Activated CD4-positive, CD25-positive, alpha-beta regulatory T cell (primary cell): Measurements from ENCODE around the gene RAB29.
A peak's percentile ranks its signal among the peaks of the same experiment; 100 is the strongest.

Experiments
- DNase-seq, 4 experiments: peaks; one replicate each; lab custom pipeline; 2025; lab: John Stamatoyannopoulos, UW

RAB29 gene

DNA sequence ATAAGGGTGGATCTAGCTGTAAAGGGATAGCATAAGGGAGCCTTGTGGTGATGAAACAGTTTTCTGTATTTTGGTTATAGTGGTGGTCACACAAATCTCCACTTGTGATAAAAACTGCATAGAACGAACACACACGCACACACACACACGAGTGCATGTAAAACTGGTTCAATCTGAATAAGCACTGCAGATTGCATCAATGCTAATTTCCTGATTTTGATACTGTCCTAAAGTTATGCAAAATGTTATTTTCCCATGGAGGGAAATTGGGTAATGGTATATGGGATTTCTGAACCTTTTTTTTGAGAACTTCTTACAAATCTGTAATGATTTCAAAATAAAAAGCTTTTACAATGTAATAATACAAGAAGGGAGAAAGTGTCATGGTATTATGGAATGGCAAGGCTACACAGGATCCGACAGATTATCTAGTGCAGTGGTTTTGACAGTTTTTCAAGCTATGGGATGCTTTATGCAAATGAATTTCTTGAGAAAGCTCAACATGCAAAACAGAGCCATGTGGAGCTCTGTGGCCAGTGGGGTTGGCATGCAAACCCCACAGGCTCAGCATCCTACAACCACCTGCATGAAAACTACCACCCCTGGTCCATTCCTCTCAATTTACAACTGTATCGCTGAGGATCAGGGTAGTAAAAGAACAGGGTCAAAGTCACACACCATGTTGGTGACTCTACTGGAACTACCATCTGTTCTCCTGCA is 18.9 kb upstream of the RAB29 start:
- DNase-seq: no peak

- DNase-seq: no peak
Observed at GRCh38 chr1:205792961-205793673, 17.8 kb upstream of the RAB29 start.

DNA sequence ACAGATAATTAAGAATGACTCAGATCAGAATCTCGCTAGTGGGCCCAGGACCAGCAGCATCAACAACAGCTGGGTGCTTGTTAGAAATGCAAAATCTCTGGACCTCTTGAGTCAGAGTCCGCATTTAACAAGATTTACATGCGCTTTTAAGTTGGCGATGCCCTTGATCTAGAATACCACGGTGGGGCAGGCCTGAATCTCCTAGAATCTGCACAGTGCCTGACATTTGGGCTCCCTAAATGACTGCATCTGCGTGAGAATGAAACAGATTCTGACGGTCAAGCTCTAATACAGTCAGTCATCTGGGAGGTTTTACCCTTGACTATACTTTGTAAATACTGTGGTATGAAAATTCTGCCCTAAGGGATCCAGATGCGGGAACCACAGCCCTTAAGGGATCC is 17.2 kb upstream of the RAB29 start:
- DNase-seq: no peak

DNA sequence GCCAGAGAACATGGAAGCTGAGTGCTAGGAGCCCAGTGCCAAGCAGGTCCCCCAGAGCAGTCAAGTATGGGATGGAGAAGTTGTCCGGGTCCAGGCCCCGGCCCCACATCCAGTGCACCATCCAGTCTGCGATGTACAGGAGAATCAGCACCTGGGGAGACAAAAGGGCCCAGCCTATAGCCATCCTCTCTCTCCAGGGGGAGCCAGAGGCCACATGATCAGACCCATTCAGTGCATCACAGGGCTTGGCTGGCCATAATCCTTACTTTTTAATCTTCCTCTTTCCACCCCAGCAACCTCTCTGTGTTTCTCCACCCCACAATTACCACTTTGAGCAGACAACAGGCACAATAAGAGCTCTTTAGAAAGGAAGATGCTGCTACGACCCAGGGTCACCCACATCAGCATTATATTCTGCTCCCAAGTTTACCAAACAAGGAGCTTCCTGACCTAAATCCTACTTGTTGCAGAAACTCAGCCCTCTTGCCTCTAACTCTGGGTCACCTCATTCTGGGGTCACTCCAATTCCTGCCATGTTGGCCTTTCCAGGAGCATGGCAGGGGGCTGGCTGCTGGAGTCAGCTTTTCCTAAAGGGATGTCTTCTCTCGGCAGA is 16.4 kb upstream of the RAB29 start:
- DNase-seq: peak; percentile 23 to 40 (median 27)

DNA sequence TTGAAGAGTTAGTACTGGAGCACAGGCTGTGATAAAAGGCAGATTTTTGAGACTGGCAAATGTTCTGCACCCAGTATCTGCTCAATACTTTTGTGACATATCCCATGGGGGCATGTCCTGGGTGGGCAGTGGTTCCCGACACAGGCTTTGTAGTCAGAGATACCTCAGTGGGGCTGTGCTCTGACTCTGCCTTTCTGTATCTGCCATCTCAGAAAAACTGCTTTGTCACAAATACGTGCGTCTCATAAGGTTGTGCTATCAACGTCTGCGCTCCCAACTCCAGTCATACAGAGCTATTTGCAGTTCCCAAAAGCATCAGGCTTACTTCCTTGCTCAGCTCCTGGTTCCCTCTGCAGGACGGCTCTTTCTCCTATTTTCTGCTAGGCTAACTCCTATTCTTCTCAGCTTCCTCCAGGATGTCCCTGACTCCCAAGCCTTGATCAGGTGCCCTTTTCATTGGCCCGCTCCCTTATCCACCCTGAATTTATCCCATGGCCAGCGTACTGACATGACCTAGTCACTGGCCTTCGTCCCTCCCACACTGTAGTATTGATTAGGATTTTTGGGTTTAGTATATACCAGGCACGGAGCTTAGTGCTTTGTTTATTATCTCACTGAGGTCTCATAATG is 12.1 kb upstream of the RAB29 start:
- DNase-seq: no peak

- no peak for DNase-seq
Observed at GRCh38 chr1:205786601-205787000, 11.3 kb upstream of the RAB29 start.

GRCh38 chr1:205785446-205785845 is 10.2 kb upstream of the RAB29 start:
- no peak for DNase-seq

DNA sequence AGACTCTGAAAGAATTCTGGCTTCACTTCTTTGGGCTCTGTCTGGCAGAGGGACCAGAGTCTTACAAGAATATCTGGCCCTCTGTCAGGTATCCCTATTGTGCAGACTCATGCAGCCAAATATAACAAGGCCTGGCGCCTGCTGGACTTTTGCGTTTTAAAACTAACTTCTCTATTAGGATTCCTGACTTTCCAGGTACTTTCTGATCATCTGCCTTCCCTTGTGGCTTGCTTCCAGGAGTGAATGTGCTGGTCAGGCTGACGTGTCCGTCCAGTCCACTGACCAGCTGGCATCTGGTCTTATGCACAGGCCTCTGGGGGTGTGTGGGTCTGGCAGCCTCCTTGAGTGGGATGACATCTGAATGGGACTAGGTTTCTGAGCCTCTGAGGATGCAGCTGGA is 8.6 kb upstream of the RAB29 start:
- DNase-seq: no peak

GRCh38 chr1:205783433-205783795 is 8.1 kb upstream of the RAB29 start:
- DNase-seq: no peak

- no peak for DNase-seq
Observed at GRCh38 chr1:205782627-205783432, 7.5 kb upstream of the RAB29 start.

DNA sequence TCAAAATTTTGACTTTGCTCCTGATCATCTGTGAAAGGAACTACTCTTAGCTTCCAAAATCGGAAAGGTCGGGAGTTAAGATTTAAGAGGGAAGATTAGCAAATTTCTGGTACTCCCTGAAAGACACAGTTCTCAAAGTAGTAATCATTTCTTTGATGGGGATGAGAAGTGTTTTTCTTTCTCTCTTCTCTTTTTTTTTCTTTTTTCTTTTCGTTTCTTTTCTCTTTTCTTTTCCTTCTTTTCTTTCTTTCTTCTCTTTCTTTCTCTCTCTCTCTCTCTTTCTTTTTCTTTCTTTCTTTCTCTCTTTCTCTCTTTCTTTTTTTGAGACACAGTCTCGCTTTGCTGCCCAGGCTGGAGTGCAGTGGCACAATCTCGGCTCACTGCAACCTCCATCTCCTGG is 5.1 kb upstream of the RAB29 start:
- DNase-seq: no peak

DNA sequence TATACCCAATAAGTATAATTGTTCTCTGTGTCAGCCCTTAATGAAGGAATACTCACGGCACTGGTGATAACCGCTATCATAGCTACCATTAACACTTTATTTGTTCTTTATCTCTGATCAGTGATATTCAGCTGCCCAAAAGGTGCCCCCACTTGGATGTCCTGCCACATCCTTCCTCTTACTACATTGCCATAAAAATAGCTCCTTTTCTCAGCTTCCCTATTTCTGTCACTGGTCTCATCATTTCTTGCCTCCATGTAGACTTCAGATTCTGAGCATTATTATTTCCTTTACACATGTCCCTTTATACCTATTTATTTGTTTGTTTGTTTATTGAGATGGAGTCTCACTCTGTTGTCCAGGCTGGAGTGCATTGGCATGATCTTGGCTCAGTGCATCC is 2.7 kb upstream of the RAB29 start:
- DNase-seq: no peak

DNA sequence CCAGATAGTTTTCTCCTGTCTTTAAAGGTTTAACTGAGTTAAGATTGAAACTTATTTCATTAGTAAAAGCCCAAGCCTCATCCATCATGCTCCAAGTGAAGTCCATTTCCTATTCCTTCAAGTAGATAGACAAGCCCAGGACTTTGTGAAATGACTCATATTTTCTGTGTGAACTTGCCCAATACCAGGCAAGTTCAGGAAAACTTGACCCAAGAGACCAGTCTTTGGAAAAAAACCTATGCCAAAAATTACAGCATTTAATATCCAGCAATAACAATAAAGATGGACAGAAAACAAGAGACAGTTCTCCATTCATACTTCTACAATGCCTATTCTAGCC is 405 bp upstream of the RAB29 start:
- no peak for DNase-seq

DNA sequence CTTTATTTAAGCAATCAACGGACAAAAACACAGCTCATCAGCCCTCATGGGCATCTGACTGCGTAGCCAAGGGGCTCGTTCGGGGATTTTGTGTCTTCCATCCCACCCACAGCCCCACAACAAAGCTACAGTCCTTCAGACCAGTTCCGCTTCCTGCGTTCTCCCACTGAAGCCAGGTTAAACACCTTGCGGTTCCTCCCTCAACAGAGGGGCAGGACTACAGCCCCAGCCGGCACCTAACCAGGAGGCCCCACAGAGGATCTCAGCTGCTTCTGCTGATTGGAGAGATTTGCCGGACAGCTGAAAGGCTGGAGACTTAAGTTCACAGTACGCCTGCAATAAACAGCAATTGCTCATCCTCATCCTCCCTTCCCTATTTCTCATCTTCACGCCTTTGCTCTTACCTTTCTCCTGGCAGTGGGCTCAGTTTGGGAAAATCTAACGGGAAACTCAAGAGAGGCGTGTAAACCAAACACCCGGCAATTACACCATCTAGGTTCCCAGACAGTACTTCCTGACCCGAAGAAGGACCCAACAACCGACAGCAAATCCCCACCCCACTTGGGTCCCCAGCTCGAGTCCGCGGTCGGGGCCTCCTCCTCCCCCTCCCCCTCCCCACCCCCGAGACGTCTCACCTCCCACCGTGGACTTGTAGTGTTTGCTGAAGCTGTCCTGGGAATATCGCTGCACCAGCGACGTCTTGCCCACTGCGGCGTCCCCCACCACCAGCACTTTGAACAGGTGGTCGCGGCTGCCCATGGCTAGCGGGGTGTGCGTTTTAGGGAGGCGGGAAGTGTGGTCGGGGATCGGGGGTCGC is 876 bp downstream of the RAB29 start:
- DNase-seq: no peak

DNA sequence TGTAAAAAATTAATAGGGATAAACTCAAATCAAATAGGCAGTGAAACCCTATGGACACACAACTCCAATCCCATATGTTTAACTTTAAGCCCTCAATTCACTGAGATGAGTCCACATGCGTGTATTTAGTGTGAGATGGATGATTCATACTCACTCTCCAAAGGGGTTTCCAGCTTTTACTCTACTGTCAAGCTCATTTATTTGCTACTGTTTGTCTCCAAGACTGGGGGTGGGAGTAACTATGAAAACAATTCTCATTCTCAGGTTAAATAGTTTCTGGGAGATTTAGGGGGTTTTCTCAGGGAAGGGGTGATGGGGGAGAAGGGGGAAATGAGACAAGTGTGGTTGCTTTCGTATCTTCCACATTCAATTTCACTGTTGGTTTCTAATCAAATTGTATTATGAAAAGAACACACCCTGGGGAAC is 2.7 kb downstream of the RAB29 start:
- no peak for DNase-seq

GRCh38 chr1:205770618-205771017 is 4.7 kb downstream of the RAB29 start:
- DNase-seq: no peak

GRCh38 chr1:205769641-205770365 is 5.5 kb downstream of the RAB29 start:
- DNase-seq: no peak

GRCh38 chr1:205767248-205767647 is 8.0 kb downstream of the RAB29 start:
- no peak for DNase-seq

DNA sequence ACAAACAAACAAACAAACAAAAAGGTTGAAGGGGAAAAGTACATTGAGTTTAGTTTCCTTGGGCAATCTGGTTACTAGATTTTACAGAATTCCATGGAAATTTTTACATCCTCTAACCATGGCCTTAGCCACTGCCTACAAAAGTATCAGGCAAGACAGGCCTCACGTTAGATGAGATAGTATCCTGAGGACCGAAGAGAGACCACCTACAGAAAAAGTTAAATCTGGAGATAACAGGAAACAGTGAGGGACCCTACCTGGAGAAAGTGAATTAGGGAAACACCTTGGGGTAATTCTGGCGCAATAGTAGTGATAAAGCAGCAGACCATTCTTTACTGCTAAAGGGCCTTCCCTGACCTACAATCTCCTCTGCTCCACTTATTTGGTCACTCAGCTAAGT is 8.7 kb downstream of the RAB29 start:
- DNase-seq: no peak

- DNase-seq: no peak
Observed at GRCh38 chr1:205766038-205766437, 9.2 kb downstream of the RAB29 start.

DNA sequence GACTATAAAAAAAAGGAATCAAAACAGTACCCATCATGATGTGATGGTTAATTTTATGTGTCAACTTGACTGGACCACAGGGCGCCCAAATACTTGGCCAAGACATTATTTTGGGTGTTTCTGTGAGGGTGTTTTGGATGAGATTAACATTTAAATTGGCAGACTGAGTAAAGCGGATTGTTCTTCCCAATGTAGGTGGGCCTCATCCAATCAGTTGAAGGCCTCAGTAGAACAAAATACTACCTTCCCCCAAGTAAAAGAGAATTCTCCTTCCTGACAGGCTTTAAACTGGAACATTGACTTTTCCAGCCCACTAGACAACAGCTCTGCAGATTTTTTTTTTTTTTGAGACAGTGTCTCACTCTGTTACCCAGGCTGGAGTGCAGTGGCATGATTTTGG is 10.7 kb downstream of the RAB29 start:
- DNase-seq: no peak
